ENCODE measurements around the gene DDX41. TPM values are rescaled to one million over a fixed set of nuclear protein-coding genes. Genes with fewer than 3 reads are reported as not detected.
A peak's percentile ranks its signal among the peaks of the same experiment; 100 is the strongest.

Gene DDX41
- total RNA-seq, 1 donor from 2014 or later: 30.1 TPM

DNA sequence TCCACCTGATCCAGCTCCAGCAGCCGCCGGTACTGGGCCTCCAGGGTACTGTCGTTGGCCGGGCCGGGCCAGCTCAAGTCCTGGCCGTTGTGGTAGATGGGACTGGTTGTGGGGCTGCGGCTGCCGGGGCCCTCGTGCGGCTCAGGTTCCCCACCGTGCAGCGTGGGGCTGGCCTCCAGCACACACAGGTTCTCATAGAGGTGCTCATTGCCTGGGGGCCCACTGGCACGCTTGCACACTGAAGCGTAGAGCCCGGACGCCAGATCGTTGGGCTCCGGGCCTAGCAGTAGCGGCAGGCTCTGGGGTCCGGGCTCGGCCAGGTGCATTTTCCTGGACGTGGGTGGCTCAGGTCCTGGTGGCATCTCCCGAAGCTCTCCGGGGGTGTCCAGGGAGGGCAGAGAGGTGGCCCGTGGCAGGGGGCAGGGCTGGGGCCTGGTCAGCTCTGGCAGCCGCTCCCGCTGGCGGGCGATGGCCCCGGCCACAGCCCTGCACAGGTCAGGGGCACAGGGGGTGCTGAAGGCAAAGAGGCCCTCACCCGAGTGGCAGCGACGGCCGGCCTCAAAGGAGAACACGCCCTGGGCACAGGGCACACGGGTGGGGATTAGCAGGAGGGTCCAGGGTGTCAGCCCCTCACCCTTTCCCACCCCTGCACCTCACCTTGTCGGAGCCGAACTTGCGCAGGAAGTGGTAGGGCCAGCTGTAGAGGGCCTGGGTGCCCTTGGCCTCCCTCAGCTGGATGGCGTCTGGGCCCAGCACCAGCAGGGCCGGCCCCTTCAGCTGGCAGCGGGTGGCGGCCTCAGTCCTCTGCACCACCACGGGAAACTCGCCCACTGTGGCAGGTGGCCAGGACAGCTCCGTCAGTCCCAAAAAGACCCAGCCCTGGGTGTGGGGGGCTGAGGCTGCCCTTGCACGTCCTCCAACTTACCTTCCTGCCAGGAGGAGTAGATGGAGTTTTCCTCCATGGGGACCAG is 12.4 kb downstream of the DDX41 start:
- no peak for ATAC-seq
- intact Hi-C loops (cut with DNase I): no loop called here
- no peak for DNase-seq (ENCODE audit: missing footprints)

DNA sequence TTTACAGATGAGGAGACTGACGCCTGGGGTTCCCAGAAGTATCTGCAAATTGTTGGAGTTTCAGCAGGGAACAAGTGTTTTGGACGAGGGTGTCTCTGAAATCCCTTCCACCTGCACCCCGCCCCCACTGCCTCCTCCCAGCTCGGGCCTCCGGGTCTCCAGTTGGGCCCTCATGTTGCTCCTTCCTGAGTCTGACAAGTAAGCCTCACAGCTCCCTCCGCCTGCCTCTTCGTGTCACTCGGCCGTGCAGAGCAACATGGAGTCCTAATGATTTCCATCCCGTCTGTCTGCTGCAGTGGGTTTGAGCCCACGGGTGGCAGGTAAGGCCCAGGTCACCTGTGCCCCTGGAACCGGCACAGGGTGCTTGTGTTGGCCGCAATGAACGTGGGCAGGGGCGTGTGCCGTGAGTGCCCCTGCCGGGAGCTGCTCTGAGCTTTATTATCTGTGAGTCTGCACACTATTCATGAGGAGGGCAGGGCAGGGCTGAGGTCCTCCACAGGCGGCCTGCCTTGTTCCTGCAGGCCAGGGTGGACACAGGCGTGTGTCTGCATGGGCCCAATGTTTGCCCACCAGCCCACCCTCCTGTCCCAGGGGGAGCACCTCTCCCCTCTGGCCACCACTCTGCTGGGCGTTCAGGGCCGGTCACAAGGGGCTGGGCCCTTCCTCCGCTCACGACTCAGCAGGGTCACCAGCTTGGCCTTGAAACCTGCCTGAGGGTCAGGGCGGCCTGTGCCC is 13.2 kb downstream of the DDX41 start:
- ATAC-seq: no peak
- no peak for DNase-seq (ENCODE audit: missing footprints)
- intact Hi-C loops (cut with DNase I): no loop called here

- DNase-seq (ENCODE audit: missing footprints): no peak
- intact Hi-C loops (cut with DNase I): no loop called here
- ATAC-seq: no peak
Measured at GRCh38 chr5:177502886-177503285, 13.9 kb downstream of the DDX41 start.

DNA sequence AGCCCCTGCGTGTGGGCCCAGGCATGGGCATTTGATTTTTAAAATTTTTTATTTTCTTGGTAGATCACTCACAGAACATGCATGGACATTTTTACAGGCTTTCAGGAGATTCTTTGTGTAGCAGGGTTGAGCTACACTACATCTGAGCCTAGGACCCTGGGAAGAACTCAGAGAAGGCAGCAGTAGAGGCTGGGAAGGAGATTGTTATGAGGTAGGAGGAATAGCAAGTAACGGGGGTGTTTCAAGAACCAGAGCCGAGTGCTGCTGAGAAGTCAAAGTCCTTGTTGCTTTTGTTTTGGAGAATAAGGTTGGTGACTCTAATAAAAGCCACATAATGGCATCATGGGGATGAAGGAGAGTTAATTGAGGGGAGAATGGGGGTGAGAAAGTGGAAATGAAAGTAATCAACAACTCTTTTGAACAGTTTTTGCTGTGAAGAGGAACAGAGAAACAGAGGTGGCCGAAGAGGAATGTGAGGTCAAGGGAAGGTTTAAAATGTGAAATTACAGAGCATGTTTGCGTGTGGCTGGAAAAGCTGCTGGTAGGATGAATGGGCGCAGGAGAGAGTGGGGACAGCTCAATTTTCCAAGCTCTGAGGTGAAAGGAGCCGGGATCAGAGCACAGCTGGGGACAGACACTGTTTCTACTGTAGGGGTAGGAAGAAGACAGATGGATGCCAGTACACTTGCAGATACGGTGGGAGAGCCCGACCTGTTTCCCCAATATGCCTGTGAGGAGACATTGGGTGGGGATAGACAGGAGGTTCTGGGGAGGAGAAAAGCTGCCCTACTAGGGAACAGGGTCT is 14.7 kb downstream of the DDX41 start:
- ATAC-seq (no peak), DNase-seq (ENCODE audit: missing footprints) (no peak)
- intact Hi-C loops (cut with DNase I): loop anchor here (2.0 kb wide), 1 partner anchor 97 kb away; no protein-coding TSS in a partner anchor

- ATAC-seq (peak; percentile 47), DNase-seq (ENCODE audit: missing footprints) (peak; percentile 96)
- intact Hi-C loops (cut with DNase I): loop anchor here (1.0 to 2.0 kb wide), 2 partner anchors 96 to 111 kb away; no protein-coding TSS in a partner anchor
Measured at GRCh38 chr5:177500685-177501522, 15.9 kb downstream of the DDX41 start.

- intact Hi-C loops (cut with DNase I): loop anchor here (1.0 to 2.0 kb wide), 2 partner anchors 95 to 110 kb away; no protein-coding TSS in a partner anchor
- DNase-seq (ENCODE audit: missing footprints) (no peak), ATAC-seq (no peak)
Measured at GRCh38 chr5:177499842-177500241, 16.9 kb downstream of the DDX41 start.

DNA sequence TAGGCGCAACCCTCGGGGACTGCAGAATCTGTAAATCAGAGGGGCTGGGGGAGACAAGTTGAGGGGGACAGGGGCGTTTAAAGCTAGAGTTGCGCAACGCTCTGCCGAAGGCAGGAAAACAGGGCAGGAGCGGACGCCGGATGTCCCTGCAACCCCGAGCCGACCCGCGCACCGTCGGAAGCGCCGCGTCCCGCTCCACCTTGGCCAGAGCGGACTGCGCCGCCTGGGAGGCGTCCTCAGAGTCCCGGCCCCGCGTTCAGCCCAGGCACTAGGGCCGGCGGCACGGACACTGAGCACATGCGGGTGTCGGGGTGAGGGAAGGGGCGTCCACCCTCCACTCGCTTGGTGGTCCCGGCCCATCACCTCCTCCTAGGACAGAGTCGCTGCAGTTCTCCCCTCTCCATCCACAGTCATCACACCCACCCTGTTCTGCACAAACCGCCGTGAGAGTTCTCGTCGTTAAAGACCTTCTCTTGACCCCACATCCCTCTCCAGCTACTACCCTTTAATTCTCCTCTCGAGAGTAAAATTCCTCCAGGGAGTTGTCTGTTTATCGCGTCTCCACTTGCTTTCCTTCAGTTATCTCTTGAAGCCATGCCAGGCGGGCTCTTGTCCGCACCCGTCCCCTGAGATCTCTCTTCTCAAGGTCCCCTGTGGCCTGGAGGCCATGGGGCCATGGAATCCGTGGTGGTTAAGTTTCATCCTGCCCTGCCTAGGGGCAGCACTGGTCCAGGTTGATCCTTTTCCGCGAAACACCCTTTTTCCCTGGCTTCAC is 18.6 kb downstream of the DDX41 start:
- intact Hi-C loops (cut with DNase I): loop anchor here (1.0 kb wide), 1 partner anchor 42 kb away; no protein-coding TSS in a partner anchor
- ATAC-seq (peak; percentile 15), DNase-seq (ENCODE audit: missing footprints) (peak; percentile 80)

DNA sequence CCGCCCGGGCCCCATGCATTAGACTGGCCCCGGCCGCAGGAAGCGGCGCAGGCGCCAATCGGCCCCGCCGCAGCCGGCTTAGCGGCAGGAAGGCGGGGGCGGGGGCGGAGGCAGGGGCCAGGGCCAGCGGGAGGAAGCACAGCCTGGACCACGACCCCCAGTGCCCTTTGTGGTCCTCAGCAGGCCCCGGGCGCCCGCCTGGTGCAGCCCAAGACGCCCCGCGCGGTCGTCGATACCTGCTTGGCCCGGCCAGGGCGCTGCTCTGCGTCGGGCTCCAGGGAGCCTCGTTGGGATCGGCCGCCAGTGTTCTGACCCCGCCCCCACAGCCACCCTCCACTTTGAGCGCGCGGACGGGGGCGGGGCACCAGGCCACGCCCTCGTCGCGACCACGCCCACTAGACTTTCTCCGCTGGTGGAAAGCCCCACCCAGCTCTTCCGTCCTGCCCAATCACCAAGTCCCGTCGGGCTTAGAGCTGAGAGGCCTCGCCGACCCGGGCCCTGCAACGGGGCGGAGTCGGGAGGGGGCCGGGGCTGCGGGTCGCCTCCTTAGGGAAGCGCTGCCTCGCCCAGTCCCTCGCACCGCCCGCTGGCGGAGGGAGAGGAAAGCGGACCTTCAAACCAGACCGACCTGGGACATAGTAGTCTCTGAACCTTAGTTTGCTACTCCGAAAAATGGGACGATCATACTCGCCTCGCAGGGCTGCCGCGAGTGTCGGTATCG is 19.3 kb downstream of the DDX41 start, which contains the start of gene PDLIM7:
TSS of gene PDLIM7 (minus strand) at position 313 of the 721 bp plus-strand sequence. CDS start 1,092 bp downstream, outside the sequence.
- intact Hi-C loops (cut with DNase I): loop anchor here (1.0 kb wide), 2 partner anchors 41 to 71 kb away; partner anchors contain the start of gene GRK6
- peak; percentile 98 for DNase-seq (ENCODE audit: missing footprints)
- peak; percentile 90 for ATAC-seq

GRCh38 chr5:177496727-177497291 is 20.0 kb downstream of the DDX41 start:
- intact Hi-C loops (cut with DNase I): loop anchor here (1.0 kb wide), 2 partner anchors 18 to 71 kb away; partner anchors contain the start of gene GRK6
- DNase-seq (ENCODE audit: missing footprints) (peak; percentile 90), ATAC-seq (peak; percentile 62)

- intact Hi-C loops (cut with DNase I): loop anchor here (1.0 kb wide), 1 partner anchor 17 kb away; no protein-coding TSS in a partner anchor
- DNase-seq (ENCODE audit: missing footprints): no peak
- ATAC-seq: no peak
Measured at GRCh38 chr5:177496070-177496726, 20.6 kb downstream of the DDX41 start.

- ATAC-seq (no peak), DNase-seq (ENCODE audit: missing footprints) (no peak)
- intact Hi-C loops (cut with DNase I): loop anchor here (1.0 kb wide), 1 partner anchor 16 kb away; no protein-coding TSS in a partner anchor
Measured at GRCh38 chr5:177495243-177496060, 21.3 kb downstream of the DDX41 start.

- DNase-seq (ENCODE audit: missing footprints) (peak; percentile 76), ATAC-seq (no peak)
- intact Hi-C loops (cut with DNase I): no loop called here
Measured at GRCh38 chr5:177494346-177495195, 22.2 kb downstream of the DDX41 start.

GRCh38 chr5:177493795-177494345 is 22.9 kb downstream of the DDX41 start:
- intact Hi-C loops (cut with DNase I): no loop called here
- ATAC-seq (no peak), DNase-seq (ENCODE audit: missing footprints) (no peak)
